ENCODE results near the gene MRPL37.

GRCh38 chr1:54171016-54171415 lies 29.0 kb upstream of the MRPL37 start:
- no peak for TF ChIP-seq POLR2A (IDR thresholded peaks at IDR 0.05)
- TF ChIP-seq CTCF (IDR thresholded peaks at IDR 0.05) = no peak

All from right lobe of liver (tissue), 4 donors.